Measurements from ENCODE around the gene VPS45.
A peak's percentile ranks its signal among the peaks of the same experiment; 100 is the strongest.
"Not testable (repeated sequence)": the region's sequence is repeated elsewhere in the genome, so short reads cannot be mapped to it uniquely, and the experiment has no call there.

Gene VPS45

GRCh38 chr1:150186438-150186788 is 118.8 kb downstream of the VPS45 start:
- H3K9me3 Mint-ChIP-seq; ATAC-seq (replicated peaks); H3K27me3 Mint-ChIP-seq; H3K36me3 Mint-ChIP-seq; DNase-seq: not testable (repeated sequence)
- peak overlapping the region; percentile 75 for H3K27ac Mint-ChIP-seq
- H3K4me3 Mint-ChIP-seq, result peak overlapping the region; percentile 61 to 77
- peaks cover 5 to 25% of the 10 kb centered on the region in 2 donors for H3K4me1 Mint-ChIP-seq

GRCh38 chr1:150186789-150187559 is 119.4 kb downstream of the VPS45 start:
- H3K36me3 Mint-ChIP-seq, result no peaks in the 10 kb centered on the region
- H3K27me3 Mint-ChIP-seq, result no peaks in the 10 kb centered on the region
- no peaks in the 10 kb centered on the region for H3K9me3 Mint-ChIP-seq
- peaks cover 5 to 25% of the 10 kb centered on the region in 2 donors for H3K4me1 Mint-ChIP-seq
- DNase-seq (peak; percentile 37), ATAC-seq (replicated peaks) (peak; percentile 84 to 85)
- H3K27ac Mint-ChIP-seq, result peak overlapping the region; percentile 75
- peak overlapping the region; percentile 61 to 77 for H3K4me3 Mint-ChIP-seq

- DNase-seq (no peak), ATAC-seq (replicated peaks) (peak; percentile 27 to 35)
- Mint-ChIP-seq H3K27ac (no peak overlapping the region), H3K9me3 (no peaks in the 10 kb centered on the region), H3K27me3 (no peaks in the 10 kb centered on the region), H3K36me3 (no peaks in the 10 kb centered on the region), H3K4me3 (peak overlapping the region; percentile 61 to 77), H3K4me1 (peaks cover 5 to 25% of the 10 kb centered on the region in 2 donors)
Measured at GRCh38 chr1:150187560-150187931, 120.0 kb downstream of the VPS45 start.

- H3K4me1 Mint-ChIP-seq, result peaks cover 5 to 10% of the 10 kb centered on the region in 2 donors
Measured at GRCh38 chr1:150192012-150192411, 124.4 kb downstream of the VPS45 start.

GRCh38 chr1:150194381-150195031 is 126.9 kb downstream of the VPS45 start:
- H3K4me3 Mint-ChIP-seq, result no peak overlapping the region
- ATAC-seq (replicated peaks) (no peak), DNase-seq (no peak)
- no peak overlapping the region for H3K27ac Mint-ChIP-seq
- H3K4me1 Mint-ChIP-seq, result no peaks in the 10 kb centered on the region
- H3K9me3 Mint-ChIP-seq, result no peaks in the 10 kb centered on the region
- peaks cover 10 to 18% of the 10 kb centered on the region in 2 donors for H3K27me3 Mint-ChIP-seq
- H3K36me3 Mint-ChIP-seq, result no peaks in the 10 kb centered on the region

More at GRCh38 chr1:150192012-150192411, 124.4 kb downstream of the VPS45 start:
- DNase-seq (no peak), ATAC-seq (replicated peaks) (no peak)
- no peaks in the 10 kb centered on the region for H3K36me3 Mint-ChIP-seq
- no peak overlapping the region for H3K27ac Mint-ChIP-seq
- no peaks in the 10 kb centered on the region for H3K9me3 Mint-ChIP-seq
- no peak overlapping the region for H3K4me3 Mint-ChIP-seq
- H3K27me3 Mint-ChIP-seq, result peaks cover 10 to 11% of the 10 kb centered on the region in 2 donors
